ENCODE data around the gene MYLK4. TPM values are rescaled to one million over a fixed set of nuclear protein-coding genes. Genes with fewer than 3 reads are reported as not detected.

Gene MYLK4
- total RNA-seq, 1 donor from 2014 or later, result 0.23 TPM

- Histone ChIP-seq H3K4me3 (ENCODE audit: insufficient read depth, low read depth, low read length) (no peak overlapping the region), H2AFZ (ENCODE audit: low read depth, low read length) (no peak overlapping the region), H3K79me2 (ENCODE audit: insufficient read depth, low read length) (peaks cover 71% of the 10 kb centered on the region), H3K9ac (ENCODE audit: low read length) (no peak overlapping the region), H3K4me1 (ENCODE audit: insufficient read depth, low read length) (peaks cover 3% of the 10 kb centered on the region), H3K4me2 (ENCODE audit: low read length) (no peak overlapping the region), H3K9me3 (ENCODE audit: insufficient read depth, low read depth, low read length) (no peaks in the 10 kb centered on the region), H4K20me1 (ENCODE audit: insufficient read depth, low read length) (peaks cover 61% of the 10 kb centered on the region), H3K36me3 (ENCODE audit: insufficient read depth, low read length) (peaks cover 4% of the 10 kb centered on the region), H3K27me3 (ENCODE audit: insufficient read depth, low read length) (no peaks in the 10 kb centered on the region), H3K27ac (ENCODE audit: low read depth, low read length) (no peak overlapping the region)
- Mint-ChIP-seq H3K27ac (ENCODE audit: unreplicated experiment) (no peak overlapping the region), H3K36me3 (ENCODE audit: low read depth, unreplicated experiment) (peaks cover 16% of the 10 kb centered on the region), H3K4me1 (ENCODE audit: low read depth, unreplicated experiment) (peaks cover 13% of the 10 kb centered on the region), H3K4me3 (ENCODE audit: unreplicated experiment) (no peak overlapping the region), H3K27me3 (ENCODE audit: low read depth, unreplicated experiment) (no peaks in the 10 kb centered on the region), H3K9me3 (ENCODE audit: unreplicated experiment) (no peaks in the 10 kb centered on the region)
- FAIRE-seq (no peak), DNase-seq (ENCODE audit: low read depth) (no peak)
- no peak for TF ChIP-seq EZH2 (IDR thresholded peaks at IDR 0.05; ENCODE audit: insufficient read depth, low read length)
- TF ChIP-seq, protein P1, sequence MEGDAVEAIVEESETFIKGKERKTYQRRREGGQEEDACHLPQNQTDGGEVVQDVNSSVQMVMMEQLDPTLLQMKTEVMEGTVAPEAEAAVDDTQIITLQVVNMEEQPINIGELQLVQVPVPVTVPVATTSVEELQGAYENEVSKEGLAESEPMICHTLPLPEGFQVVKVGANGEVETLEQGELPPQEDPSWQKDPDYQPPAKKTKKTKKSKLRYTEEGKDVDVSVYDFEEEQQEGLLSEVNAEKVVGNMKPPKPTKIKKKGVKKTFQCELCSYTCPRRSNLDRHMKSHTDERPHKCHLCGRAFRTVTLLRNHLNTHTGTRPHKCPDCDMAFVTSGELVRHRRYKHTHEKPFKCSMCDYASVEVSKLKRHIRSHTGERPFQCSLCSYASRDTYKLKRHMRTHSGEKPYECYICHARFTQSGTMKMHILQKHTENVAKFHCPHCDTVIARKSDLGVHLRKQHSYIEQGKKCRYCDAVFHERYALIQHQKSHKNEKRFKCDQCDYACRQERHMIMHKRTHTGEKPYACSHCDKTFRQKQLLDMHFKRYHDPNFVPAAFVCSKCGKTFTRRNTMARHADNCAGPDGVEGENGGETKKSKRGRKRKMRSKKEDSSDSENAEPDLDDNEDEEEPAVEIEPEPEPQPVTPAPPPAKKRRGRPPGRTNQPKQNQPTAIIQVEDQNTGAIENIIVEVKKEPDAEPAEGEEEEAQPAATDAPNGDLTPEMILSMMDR (IDR thresholded peaks at IDR 0.05; ENCODE audit: insufficient read depth, low read depth, low read length), result no peak
Measured at GRCh38 chr6:2784061-2784460, 33.3 kb upstream of the MYLK4 start.

DNA sequence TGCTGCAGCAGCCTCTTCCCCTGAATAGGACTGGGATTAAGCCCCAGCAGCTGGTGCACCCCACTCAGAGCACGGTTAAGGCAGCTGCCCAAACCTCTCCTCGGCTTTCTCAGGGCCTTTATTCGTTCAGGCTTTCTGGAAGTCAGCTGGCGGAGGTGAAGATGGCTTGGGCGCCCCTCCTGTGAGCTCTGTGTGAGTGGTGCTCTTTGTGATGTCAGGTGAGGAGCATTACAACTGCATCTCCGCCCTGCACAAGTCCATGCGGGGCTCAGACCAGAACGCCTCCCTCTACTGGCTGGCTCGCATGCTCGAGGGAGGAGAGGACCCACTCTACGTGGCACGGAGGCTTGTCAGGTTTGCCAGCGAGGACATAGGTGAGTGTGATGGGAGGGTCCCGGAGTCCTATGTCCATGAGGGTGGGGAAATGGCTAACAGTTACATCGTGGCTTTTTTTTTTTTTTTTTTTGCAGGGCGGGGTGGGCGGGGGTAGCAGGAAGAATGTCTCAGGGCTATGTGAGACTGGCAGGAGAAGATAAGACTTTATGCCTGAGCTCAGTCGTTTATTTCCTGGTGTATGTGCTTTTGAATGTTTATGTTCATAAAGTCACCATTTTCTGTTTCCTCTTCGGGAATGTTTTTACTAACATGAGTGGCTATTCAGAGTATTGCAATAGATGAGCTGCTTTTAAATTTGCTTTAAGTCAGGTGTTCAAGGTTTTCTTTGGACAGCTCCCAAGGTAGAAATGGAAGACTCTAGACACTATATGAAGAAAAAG is 32.7 kb upstream of the MYLK4 start:
- peaks cover 68% of the 10 kb centered on the region for H4K20me1 ChIP-seq (ENCODE audit: insufficient read depth, low read length)
- H3K27me3 ChIP-seq (ENCODE audit: insufficient read depth, low read length), result no peaks in the 10 kb centered on the region
- H3K9ac ChIP-seq (ENCODE audit: low read length), result no peak overlapping the region
- Mint-ChIP-seq H3K4me3 (ENCODE audit: unreplicated experiment) (no peak overlapping the region), H3K4me1 (ENCODE audit: low read depth, unreplicated experiment) (peaks cover 10% of the 10 kb centered on the region), H3K36me3 (ENCODE audit: low read depth, unreplicated experiment) (peaks cover 18% of the 10 kb centered on the region), H3K27ac (ENCODE audit: unreplicated experiment) (no peak overlapping the region), H3K9me3 (ENCODE audit: unreplicated experiment) (no peaks in the 10 kb centered on the region), H3K27me3 (ENCODE audit: low read depth, unreplicated experiment) (no peaks in the 10 kb centered on the region)
- no peak overlapping the region for H3K4me2 ChIP-seq (ENCODE audit: low read length)
- no peak overlapping the region for H2AFZ ChIP-seq (ENCODE audit: low read depth, low read length)
- H3K36me3 ChIP-seq (ENCODE audit: insufficient read depth, low read length), result peaks cover 7% of the 10 kb centered on the region
- TF ChIP-seq, protein P1 (IDR thresholded peaks at IDR 0.05; ENCODE audit: insufficient read depth, low read depth, low read length), result no peak
- no peak for TF ChIP-seq EZH2 (IDR thresholded peaks at IDR 0.05; ENCODE audit: insufficient read depth, low read length)
- no peaks in the 10 kb centered on the region for H3K9me3 ChIP-seq (ENCODE audit: insufficient read depth, low read depth, low read length)
- FAIRE-seq (no peak), DNase-seq (ENCODE audit: low read depth) (no peak)
- H3K27ac ChIP-seq (ENCODE audit: low read depth, low read length), result no peak overlapping the region
- no peak overlapping the region for H3K4me3 ChIP-seq (ENCODE audit: insufficient read depth, low read depth, low read length)
- peaks cover 78% of the 10 kb centered on the region for H3K79me2 ChIP-seq (ENCODE audit: insufficient read depth, low read length)
- no peaks in the 10 kb centered on the region for H3K4me1 ChIP-seq (ENCODE audit: insufficient read depth, low read length)

GRCh38 chr6:2782825-2783187 is 32.1 kb upstream of the MYLK4 start:
- Histone ChIP-seq H3K9me3 (ENCODE audit: insufficient read depth, low read depth, low read length) (no peaks in the 10 kb centered on the region), H3K4me3 (ENCODE audit: insufficient read depth, low read depth, low read length) (no peak overlapping the region), H4K20me1 (ENCODE audit: insufficient read depth, low read length) (peaks cover 71% of the 10 kb centered on the region), H3K4me1 (ENCODE audit: insufficient read depth, low read length) (no peaks in the 10 kb centered on the region), H3K36me3 (ENCODE audit: insufficient read depth, low read length) (peaks cover 7% of the 10 kb centered on the region), H2AFZ (ENCODE audit: low read depth, low read length) (no peak overlapping the region), H3K4me2 (ENCODE audit: low read length) (no peak overlapping the region), H3K9ac (ENCODE audit: low read length) (no peak overlapping the region), H3K79me2 (ENCODE audit: insufficient read depth, low read length) (peaks cover 82% of the 10 kb centered on the region), H3K27ac (ENCODE audit: low read depth, low read length) (no peak overlapping the region), H3K27me3 (ENCODE audit: insufficient read depth, low read length) (no peaks in the 10 kb centered on the region)
- Mint-ChIP-seq H3K27me3 (ENCODE audit: low read depth, unreplicated experiment) (no peaks in the 10 kb centered on the region), H3K36me3 (ENCODE audit: low read depth, unreplicated experiment) (peaks cover 18% of the 10 kb centered on the region), H3K9me3 (ENCODE audit: unreplicated experiment) (no peaks in the 10 kb centered on the region), H3K4me1 (ENCODE audit: low read depth, unreplicated experiment) (peaks cover 10% of the 10 kb centered on the region), H3K27ac (ENCODE audit: unreplicated experiment) (no peak overlapping the region), H3K4me3 (ENCODE audit: unreplicated experiment) (no peak overlapping the region)
- FAIRE-seq, result no peak
- TF ChIP-seq, protein P1 (IDR thresholded peaks at IDR 0.05; ENCODE audit: insufficient read depth, low read depth, low read length), result no peak
- TF ChIP-seq EZH2 (IDR thresholded peaks at IDR 0.05; ENCODE audit: insufficient read depth, low read length), result no peak
- DNase-seq (ENCODE audit: low read depth), result no peak

Data from astrocyte (in vitro differentiated cells and primary cell).